Parathyroid adenoma (tissue), 2 donors: Measurements from ENCODE around the gene TEX9.

Source experiments
- H2AFZ ChIP-seq: fragments of 300-600 bp; sonication (generic); one replicate; pipeline ENCODE4 v1.7.0; 2017; ENCODE audit warnings: antibody characterized with exemption, mild to moderate bottlenecking
- H3K27ac ChIP-seq: fragments of 300-600 bp; sonication (generic); one replicate; pipeline ENCODE4 v1.7.0; 2017
- H3K27me3 ChIP-seq: fragments of 300-600 bp; sonication (generic); one replicate; pipeline ENCODE4 v1.7.0; 2017; ENCODE audit warnings: low read length; ENCODE audit not compliant: control insufficient read depth, insufficient read depth
- H3K36me3 ChIP-seq: fragments of 300-600 bp; sonication (generic); one replicate; pipeline ENCODE4 v1.7.0; 2017; ENCODE audit warnings: low read length; ENCODE audit not compliant: control insufficient read depth, insufficient read depth
- H3K4me1 ChIP-seq: fragments of 300-600 bp; sonication (generic); one replicate; pipeline ENCODE4 v1.7.0; 2017; ENCODE audit warnings: control low read depth
- H3K4me2 ChIP-seq: fragments of 300-600 bp; sonication (generic); one replicate; pipeline ENCODE4 v1.7.0; 2017; ENCODE audit warnings: low read length
- H3K4me3 ChIP-seq: fragments of 300-600 bp; sonication (generic); one replicate; pipeline ENCODE4 v1.7.0; 2017; ENCODE audit warnings: low read depth, low read length
- H3K79me2 ChIP-seq: fragments of 300-600 bp; sonication (generic); one replicate; pipeline ENCODE4 v1.7.0; 2017; ENCODE audit warnings: control low read depth
- H3K9ac ChIP-seq: fragments of 300-600 bp; sonication (generic); one replicate; pipeline ENCODE4 v1.7.0; 2017; ENCODE audit warnings: mild to moderate bottlenecking
- H3K9me3 ChIP-seq: fragments of 300-600 bp; sonication (generic); one replicate; pipeline ENCODE4 v1.7.0; 2017; ENCODE audit warnings: low read length; ENCODE audit not compliant: control insufficient read depth
- TF ChIP-seq, protein P1 (sequence below): fragments of 300-600 bp; sonication (generic); IDR thresholded peaks from one replicate; pipeline ENCODE4 v1.7.0; 2017; ENCODE audit warnings: antibody characterized with exemption, mild to moderate bottlenecking
- donor health status: primary hyperparathyroidism.

TEX9 gene

DNA sequence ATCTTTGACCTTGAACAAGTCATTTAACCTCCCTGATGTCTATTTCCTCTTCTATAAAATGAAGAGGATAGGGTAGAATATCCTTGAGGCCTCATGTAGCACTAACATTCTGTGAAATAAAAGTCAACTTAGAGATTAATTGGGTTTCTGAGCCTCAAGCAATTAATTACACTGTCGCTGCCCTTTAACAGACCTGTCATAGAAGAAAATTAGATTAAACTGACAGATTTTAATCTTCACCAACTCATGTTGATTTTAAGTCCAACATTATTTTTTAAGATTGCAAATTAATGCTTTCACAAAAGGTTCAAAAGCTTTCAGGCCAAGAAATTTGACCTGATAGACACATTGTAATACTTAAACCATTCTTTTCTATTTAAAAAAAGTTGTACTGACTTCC lies 107.8 kb downstream of the TEX9 start:
- H3K4me2 ChIP-seq: no peak overlapping the region
- H3K27me3 ChIP-seq: no peaks in the 10 kb centered on the region
- H3K9me3 ChIP-seq: no peaks in the 10 kb centered on the region
- H3K27ac ChIP-seq: no peak overlapping the region
- no peaks in the 10 kb centered on the region for H3K79me2 ChIP-seq
- H3K9ac ChIP-seq: no peak overlapping the region
- H3K4me1 ChIP-seq: no peaks in the 10 kb centered on the region
- no peaks in the 10 kb centered on the region for H3K36me3 ChIP-seq
- H3K4me3 ChIP-seq: no peak overlapping the region
- H2AFZ ChIP-seq: no peak overlapping the region
- TF ChIP-seq, protein P1, sequence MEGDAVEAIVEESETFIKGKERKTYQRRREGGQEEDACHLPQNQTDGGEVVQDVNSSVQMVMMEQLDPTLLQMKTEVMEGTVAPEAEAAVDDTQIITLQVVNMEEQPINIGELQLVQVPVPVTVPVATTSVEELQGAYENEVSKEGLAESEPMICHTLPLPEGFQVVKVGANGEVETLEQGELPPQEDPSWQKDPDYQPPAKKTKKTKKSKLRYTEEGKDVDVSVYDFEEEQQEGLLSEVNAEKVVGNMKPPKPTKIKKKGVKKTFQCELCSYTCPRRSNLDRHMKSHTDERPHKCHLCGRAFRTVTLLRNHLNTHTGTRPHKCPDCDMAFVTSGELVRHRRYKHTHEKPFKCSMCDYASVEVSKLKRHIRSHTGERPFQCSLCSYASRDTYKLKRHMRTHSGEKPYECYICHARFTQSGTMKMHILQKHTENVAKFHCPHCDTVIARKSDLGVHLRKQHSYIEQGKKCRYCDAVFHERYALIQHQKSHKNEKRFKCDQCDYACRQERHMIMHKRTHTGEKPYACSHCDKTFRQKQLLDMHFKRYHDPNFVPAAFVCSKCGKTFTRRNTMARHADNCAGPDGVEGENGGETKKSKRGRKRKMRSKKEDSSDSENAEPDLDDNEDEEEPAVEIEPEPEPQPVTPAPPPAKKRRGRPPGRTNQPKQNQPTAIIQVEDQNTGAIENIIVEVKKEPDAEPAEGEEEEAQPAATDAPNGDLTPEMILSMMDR: no peak

DNA sequence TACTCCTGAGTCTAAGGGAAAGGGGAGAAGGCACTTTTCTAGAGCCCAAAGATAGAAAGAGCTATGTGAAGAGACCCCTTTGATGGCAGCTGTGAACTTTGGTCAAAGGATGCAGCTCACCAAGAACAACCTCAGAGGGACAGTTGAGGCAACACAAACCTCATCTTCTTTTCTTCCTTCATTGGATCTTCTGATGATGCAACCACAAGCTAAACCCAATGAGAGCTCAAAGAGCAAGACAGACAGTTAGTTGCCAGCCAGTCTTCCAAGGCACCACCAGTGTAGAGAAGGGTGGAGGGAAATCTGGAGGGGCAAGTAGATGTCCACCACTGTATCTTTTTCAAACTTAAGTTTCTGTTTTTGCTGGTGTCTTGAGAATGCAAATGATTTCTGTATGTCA lies 110.1 kb downstream of the TEX9 start:
- TF ChIP-seq, protein P1: no peak
- Histone ChIP-seq H3K4me2 (no peak overlapping the region), H3K27ac (no peak overlapping the region)

More for the DNA sequence above, 110.1 kb downstream of the TEX9 start:
- no peak overlapping the region for H3K4me3 ChIP-seq
- no peaks in the 10 kb centered on the region for H3K27me3 ChIP-seq
- H3K36me3 ChIP-seq: no peaks in the 10 kb centered on the region
- H3K9me3 ChIP-seq: no peaks in the 10 kb centered on the region
- no peak overlapping the region for H3K9ac ChIP-seq
- H2AFZ ChIP-seq: no peak overlapping the region
- H3K4me1 ChIP-seq: no peaks in the 10 kb centered on the region
- no peaks in the 10 kb centered on the region for H3K79me2 ChIP-seq
